Left lobe of liver (tissue), 2 donors: Measurements from ENCODE around the gene GATA6. TPM values are rescaled to one million over a fixed set of nuclear protein-coding genes. Genes with fewer than 3 reads are reported as not detected.

Source experiments
- ATAC-seq: fragments of 200-7000 bp; cut with Tn5 transposase; one replicate; pipeline ENCODE4 v1.9.1; 2020; ENCODE audit warnings: mild to moderate bottlenecking, moderate library complexity
- DNase-seq: peaks from one replicate; pipeline ENCODE4 v3.0.0-alpha.2; 2020; ENCODE audit warnings: low spot score
- total RNA-seq: library from RNA; stranded (reverse); gene quantifications from one replicate; pipeline ENCODE4 v1.2.1, GENCODE V29; 2021
- donor health status: DM: no; HTN: no; CAD: no; lungs with moderate emphysema.
- donor health status: DM: no; HTN: yes; CAD: no.

The GATA6 gene
- total RNA-seq, 1 donor from 2014 or later = 11.7 TPM

DNA sequence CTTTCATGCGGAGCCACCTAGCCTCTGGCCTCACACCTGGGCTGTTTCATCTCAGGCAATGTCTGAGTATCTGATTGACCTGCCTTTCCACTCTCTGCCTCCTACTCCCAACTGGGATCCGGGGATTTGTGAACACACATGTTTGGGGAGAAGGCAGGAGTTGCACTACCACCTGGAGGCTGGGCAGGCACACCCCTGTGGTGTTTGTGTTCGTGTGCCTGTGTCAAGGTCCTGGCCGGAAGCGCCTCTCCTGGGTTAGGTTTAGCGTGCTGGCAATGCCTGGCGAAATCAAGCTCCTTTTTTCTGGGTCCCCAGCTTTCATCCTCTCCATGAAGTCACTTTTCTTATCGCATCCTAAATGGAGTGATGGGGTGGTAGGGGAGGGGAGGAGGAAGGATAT, 63.9 kb downstream of the GATA6 start:
- ATAC-seq (no peak), DNase-seq (no peak)

DNA sequence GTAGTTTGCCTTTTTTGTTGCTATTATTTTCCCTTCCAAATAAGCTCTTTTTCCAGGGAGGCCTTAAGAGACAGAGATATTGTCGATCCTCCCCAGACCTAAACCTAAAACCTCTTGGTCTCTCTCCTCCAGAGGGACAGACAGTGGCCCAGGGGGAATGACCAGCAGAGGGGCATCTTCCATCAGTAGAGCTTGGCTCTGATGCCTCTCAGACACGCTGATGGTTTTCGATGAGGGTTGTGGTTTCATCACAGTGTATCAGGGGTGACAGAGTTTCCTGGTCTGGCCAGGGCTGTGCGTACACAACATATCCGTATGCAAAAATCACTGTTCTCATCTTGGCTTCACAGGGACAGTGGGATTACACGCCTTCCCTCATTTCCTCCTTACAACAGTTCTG, 68.6 kb downstream of the GATA6 start:
- peak; percentile 39 for ATAC-seq

DNA sequence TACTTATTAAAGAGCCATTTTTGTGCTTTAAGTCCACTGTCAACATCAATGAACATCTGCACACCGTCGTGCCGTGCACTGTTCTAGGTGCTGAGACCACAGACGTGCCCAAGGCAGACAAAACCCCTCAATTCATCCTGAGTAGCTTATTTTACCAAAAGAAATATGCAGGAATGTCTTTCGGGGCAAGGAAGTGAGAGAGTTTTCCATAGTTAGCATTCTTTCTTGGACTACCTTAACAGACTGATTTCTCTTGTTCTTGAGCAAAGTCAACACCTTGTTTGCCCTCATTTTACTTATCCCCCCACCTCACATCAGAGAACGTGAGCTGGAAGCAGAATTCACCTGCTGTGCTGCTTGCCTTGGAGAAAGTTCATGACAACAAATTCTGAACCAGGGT, 69.3 kb downstream of the GATA6 start:
- DNase-seq = no peak
- no peak for ATAC-seq

More for the DNA sequence above, 68.6 kb downstream of the GATA6 start:
- DNase-seq = no peak

DNA sequence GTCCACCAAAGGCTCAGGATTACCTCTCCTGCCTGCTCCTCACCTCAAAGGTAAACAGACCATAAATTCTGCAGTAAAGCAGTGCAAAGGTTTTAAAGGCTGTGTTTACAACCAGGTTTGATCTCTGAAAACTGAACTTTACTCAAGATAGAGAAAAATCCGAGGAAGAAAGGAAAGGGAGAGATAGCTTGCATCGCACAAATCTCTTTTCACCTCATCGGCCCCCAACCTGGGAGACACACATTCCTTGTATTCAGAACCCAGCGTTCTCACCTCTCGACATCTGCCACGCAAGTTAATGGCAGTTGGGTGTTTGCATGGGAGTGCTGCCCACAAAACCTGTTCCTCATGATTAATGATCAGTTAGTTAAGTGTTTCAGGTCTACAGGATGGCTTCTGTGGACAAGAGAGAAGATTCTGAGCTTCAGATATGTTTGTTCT, 72.6 kb downstream of the GATA6 start:
- DNase-seq (no peak), ATAC-seq (no peak)

DNA sequence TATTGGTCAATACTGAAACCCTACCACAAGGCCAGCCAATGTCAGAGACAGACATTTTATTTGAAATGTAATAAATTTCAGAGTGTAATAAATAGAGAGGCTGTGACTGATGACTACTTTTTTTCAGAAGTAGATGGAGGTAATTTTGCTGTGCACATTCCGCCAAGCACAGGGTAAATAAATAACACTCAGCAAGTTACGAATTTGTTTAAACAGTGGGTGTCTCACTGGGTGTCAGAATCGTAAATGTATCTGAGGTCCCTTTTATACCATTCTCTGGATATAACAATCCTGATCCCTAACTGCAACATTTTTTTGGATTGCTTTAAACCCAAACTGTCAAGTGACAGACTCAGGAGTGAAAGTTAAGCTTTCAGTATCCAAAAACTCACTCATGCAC, 74.1 kb downstream of the GATA6 start:
- no peak for ATAC-seq
- no peak for DNase-seq

DNA sequence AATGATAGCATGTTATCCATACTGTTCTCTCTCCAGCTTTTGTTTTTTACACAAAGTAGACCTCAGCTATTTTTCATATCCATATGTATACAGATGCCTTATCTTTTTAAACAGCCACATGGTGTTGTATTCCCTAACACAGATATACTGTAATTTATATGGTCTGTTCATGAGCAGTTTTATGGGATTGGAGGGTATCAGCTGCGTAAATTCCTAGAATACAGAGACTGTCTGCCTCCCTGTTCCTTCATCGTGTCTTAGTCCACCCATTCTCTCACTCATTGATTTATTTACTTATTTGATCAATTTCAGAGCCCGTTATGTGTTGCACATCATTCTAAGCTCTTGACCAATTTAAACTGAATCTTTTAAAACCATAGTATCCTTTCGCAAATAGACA, 80.6 kb downstream of the GATA6 start:
- ATAC-seq = no peak
- DNase-seq = no peak

DNA sequence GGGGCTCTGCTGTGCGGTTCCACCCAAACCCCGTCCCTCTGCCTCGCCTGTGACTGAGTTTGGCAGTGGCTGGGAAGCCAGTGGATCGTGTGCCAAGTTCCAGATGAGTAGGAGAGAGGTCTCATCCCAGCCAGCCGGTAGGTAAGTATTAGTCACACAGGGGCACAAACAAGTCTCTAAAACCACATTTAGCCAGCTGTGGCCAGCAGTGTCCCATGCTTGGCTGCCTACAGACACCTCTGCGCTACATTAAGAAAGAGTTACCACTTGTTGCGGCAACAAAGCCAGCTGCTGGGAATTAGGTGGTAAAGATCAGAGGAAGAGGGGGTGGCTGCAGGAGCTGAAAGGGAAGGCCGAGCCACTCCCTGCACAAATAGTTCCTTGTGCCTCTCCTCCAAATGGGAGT, 81.2 kb downstream of the GATA6 start:
- no peak for ATAC-seq
- DNase-seq = no peak

Other genes with a start within 250 kb of the GATA6 start
- not detected for gene CTAGE1, start 248.3 kb downstream of the GATA6 start, total RNA-seq